Stimulated activated CD4-positive, alpha-beta T cell treated with anti-CD3 and anti-CD28 coated beads, Interleukin-12 subunit alpha, Interleukin-12 subunit beta, amount 100 ng/mL, for 48 hours (primary cell): ENCODE data around the gene PRKAB2.
"Not testable (repeated sequence)": the region's sequence is repeated elsewhere in the genome, so short reads cannot be mapped to it uniquely, and the experiment has no call there.

Experiments
- DNase-seq, 3 donors: peaks; one replicate each; pipeline ENCODE4 v3.0.0-alpha.2; 2020; ENCODE audit warnings: low read depth in 2 of 3, low spot score in 1 of 3

Gene PRKAB2

GRCh38 chr1:147111381-147112130 is 60.7 kb downstream of the PRKAB2 start:
- no peak for DNase-seq

DNA sequence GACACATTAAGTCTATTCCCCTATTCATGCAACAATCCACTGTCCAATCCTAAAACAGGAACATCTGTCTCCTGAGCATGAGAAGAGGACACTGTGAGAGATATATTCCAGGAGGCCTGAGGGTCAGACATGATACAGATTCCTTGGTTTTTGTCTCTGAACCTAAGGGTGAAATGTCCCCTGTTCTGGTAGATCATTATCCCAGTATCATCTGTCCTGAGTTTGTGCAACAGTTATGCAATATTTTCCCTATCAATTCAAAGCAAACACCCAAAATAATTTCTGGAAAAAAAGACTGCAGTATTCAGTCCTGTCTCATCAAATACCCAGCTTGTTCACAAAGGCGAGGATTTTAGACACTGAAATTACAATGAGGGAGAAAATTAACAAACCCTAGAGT is 61.4 kb downstream of the PRKAB2 start:
- DNase-seq = no peak

- no peak for DNase-seq
These were observed 61.8 kb downstream of the PRKAB2 start for GRCh38 chr1:147110434-147110833.

DNA sequence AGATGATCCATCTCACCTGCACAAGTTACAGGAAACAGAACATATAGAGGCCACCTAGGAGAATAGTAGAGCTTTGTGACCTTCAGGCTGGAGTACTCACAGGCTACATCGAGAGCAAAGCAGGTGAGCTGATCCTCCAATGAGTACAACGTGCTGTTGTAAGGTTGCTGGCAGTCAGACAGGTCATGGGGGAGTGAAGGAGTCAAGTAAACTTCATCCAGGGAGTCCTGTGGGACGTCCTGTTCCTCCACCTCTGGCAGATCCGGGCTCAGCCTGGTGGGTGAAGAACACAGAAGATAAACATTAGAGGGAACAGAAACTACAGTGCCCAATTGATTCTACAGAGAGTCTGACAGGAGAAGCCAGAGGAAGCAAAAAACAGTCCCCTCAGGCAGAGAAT is 62.5 kb downstream of the PRKAB2 start:
- DNase-seq = no peak

GRCh38 chr1:147109041-147109440 is 63.2 kb downstream of the PRKAB2 start:
- no peak for DNase-seq

DNA sequence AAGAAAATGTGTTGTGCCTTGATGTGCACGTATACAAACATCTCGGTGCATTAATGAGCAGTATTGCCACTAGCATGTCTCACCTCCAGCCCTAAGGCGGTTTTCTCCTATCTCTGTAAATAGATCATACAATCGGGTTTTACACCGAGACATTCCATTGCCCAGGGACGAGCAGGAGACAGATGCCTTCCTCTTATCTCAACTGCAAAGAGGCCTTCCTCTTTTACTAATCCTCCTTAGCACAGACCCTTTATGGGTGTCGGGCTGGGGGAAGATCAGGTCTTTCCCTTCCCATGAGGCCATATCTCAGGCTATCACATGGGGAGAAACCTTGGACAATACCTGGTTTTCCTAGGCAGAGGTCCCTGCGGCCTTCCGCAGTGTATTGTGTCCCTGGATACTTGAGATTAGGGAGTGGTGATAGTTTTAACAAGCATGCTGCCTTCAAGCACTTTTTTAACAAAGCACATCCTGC is 65.8 kb downstream of the PRKAB2 start:
- DNase-seq = not testable (repeated sequence)

- no peak for DNase-seq
These were observed 66.4 kb downstream of the PRKAB2 start for GRCh38 chr1:147105909-147106308.
